Ascending aorta (tissue), 2 donors: ENCODE measurements around the gene RRP8. TPM values are rescaled to one million over a fixed set of nuclear protein-coding genes. Genes with fewer than 3 reads are reported as not detected.

Experiments
- DNase-seq, 2 donors: peaks; one replicate each; pipeline ENCODE4 v3.0.0-alpha.2; 2019; ENCODE audit warnings: low spot score in 2 of 2
- H3K27ac ChIP-seq, 2 donors: fragments of 200-600 bp; sonication (generic); one replicate each; pipeline ENCODE4 v1.5.1; 2016 to 2017; ENCODE audit warnings: mild to moderate bottlenecking in 1 of 2
- H3K27me3 ChIP-seq: fragments of 200-600 bp; sonication (generic); one replicate; pipeline ENCODE4 v1.5.1; 2017
- H3K36me3 ChIP-seq, 2 donors: fragments of 200-600 bp; sonication (generic); one replicate each; pipeline ENCODE4 v1.5.1; 2016
- H3K4me1 ChIP-seq, 2 donors: fragments of 200-600 bp; sonication (generic); one replicate each; pipeline ENCODE4 v1.5.1; 2016 to 2017; ENCODE audit warnings: mild to moderate bottlenecking in 1 of 2
- H3K4me3 ChIP-seq, 2 donors: fragments of 200-600 bp; sonication (generic); one replicate each; pipeline ENCODE4 v1.5.1; 2016 to 2017; ENCODE audit warnings: mild to moderate bottlenecking in 1 of 2
- H3K9me3 ChIP-seq, 2 donors: fragments of 200-600 bp; sonication (generic); one replicate each; pipeline ENCODE4 v1.5.1; 2016
- CTCF ChIP-seq, 3 experiments: fragments of 200-600 bp in 2 of 3; fragments of 450-650 bp in 1 of 3; sonication (generic) in 2 of 3; IDR thresholded peaks; one replicate each; pipeline ENCODE4 v1.5.1; 2016 to 2019; ENCODE audit warnings: antibody characterized with exemption in 3 of 3, mild to moderate bottlenecking in 1 of 3, moderate library complexity in 1 of 3
- intact Hi-C: fragments of 100-400 bp; cut with DNase I; formaldehyde crosslinking; loops from one replicate; pipeline ENCODE4 v1.15.1; 2023
- total RNA-seq: library from RNA; depleted of rRNA; stranded (reverse); fragments of >200 nt; gene quantifications from one replicate; pipeline ENCODE4 v1.1.0, GENCODE V29; 2016

RRP8 gene
- total RNA-seq, 1 donor from 2014 or later = 9.2 TPM

- Histone ChIP-seq H3K4me1 (peaks cover 25 to 40% of the 10 kb centered on the region in 2 donors), H3K27me3 (no peaks in the 10 kb centered on the region), H3K36me3 (peaks cover 20 to 21% of the 10 kb centered on the region in 2 donors), H3K27ac (no peak overlapping the region), H3K9me3 (no peaks in the 10 kb centered on the region), H3K4me3 (no peak overlapping the region)
- intact Hi-C loops = no loop called here
- peak in 1 of 2 donors; percentile 37 for DNase-seq
- TF ChIP-seq CTCF (IDR thresholded peaks at IDR 0.05) = no peak
Measured at GRCh38 chr11:6642957-6643356, 39.5 kb upstream of the RRP8 start.

- H3K4me1 ChIP-seq = peaks cover 13 to 38% of the 10 kb centered on the region in 2 donors
- peak in 1 of 2 donors; percentile 53 for DNase-seq
- no peak for TF ChIP-seq CTCF (IDR thresholded peaks at IDR 0.05)
Measured at GRCh38 chr11:6640985-6641701, 37.7 kb upstream of the RRP8 start.

DNA sequence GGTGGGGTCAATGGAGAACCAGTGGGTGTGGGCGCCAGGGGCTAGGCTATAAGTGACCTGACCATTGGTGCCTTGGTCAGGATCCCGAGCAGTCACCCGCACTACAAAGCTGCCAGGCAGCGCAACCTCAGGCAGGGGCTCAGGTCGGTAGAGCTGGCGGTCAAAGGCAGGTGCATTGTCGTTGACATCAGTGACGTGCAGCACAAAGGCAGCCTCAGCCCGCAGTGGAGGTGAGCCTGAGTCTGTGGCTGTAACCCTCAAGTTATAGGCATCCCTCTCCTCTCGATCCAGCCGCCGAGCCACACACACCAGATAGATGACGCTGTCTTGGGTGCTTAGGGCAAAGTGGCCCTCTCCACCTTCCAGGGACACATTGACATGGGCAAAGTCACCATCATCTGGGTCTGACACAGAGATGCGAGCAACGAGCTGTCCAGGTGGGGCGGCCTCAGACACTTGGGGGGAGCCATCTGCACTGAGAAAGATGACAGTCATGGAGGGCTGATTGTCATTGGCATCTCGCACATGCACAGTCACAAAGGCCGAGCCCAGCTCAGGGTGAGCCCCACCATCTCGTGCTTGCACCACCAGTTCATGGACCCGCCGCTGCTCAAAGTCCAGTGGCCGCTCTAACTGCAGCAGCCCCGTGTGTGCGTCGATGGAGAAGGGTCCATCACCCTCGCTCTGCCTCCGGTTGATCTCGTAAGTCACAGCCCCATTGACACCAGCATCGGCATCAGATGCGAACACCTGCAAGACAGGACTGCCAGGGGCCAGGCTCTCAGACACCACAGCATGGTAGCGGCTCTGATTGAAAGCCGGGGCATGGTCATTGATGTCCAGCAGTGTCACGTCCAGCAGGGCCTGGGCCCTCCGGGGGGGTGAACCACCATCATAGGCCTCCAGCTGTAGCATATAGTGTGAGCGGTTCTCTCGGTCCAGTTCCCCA, 36.9 kb upstream of the RRP8 start:
- H3K27ac ChIP-seq = no peak overlapping the region
- no peak overlapping the region for H3K4me3 ChIP-seq
- peaks cover 12 to 33% of the 10 kb centered on the region in 2 donors for H3K4me1 ChIP-seq
- no peaks in the 10 kb centered on the region for H3K9me3 ChIP-seq
- peak in 1 of 2 donors; percentile 56 for DNase-seq
- intact Hi-C loops = no loop called here
- H3K36me3 ChIP-seq = peaks cover 20 to 21% of the 10 kb centered on the region in 2 donors
- no peaks in the 10 kb centered on the region for H3K27me3 ChIP-seq
- TF ChIP-seq CTCF (IDR thresholded peaks at IDR 0.05) = no peak

More at GRCh38 chr11:6640985-6641701, 37.7 kb upstream of the RRP8 start:
- intact Hi-C loops = no loop called here
- Histone ChIP-seq H3K9me3 (no peaks in the 10 kb centered on the region), H3K4me3 (no peak overlapping the region), H3K27ac (no peak overlapping the region), H3K27me3 (no peaks in the 10 kb centered on the region), H3K36me3 (peaks cover 20 to 21% of the 10 kb centered on the region in 2 donors)

DNA sequence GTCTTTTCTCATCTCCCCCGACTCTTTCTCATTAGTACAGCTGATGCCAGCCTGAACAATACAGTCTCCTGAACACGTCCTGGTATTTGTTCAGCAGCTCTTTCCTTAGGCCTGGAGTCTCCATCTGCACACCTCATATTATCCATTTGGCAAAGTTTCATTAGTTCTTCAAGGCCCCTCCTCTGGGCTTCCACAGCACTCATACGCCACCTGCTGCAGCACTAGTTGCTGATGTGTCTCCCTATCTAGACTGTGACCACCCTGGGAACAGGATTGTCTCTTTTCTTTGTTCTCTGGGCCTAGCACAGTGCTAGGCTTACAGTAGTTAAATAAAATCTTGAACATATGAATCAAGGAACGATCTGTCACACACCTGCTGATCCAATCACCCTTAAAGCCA, 35.0 kb upstream of the RRP8 start:
- H3K27ac ChIP-seq = peak overlapping the region; percentile 27 to 38
- no peak overlapping the region for H3K4me3 ChIP-seq
- no peak for TF ChIP-seq CTCF (IDR thresholded peaks at IDR 0.05)
- no peaks in the 10 kb centered on the region for H3K27me3 ChIP-seq
- H3K36me3 ChIP-seq = peaks cover 24 to 28% of the 10 kb centered on the region in 2 donors
- no peak for DNase-seq
- no peaks in the 10 kb centered on the region for H3K9me3 ChIP-seq
- peaks cover 14 to 38% of the 10 kb centered on the region in 2 donors for H3K4me1 ChIP-seq
- intact Hi-C loops = loop anchor here (5.0 kb wide), 1 partner anchor 34 kb away; no protein-coding TSS in a partner anchor

DNA sequence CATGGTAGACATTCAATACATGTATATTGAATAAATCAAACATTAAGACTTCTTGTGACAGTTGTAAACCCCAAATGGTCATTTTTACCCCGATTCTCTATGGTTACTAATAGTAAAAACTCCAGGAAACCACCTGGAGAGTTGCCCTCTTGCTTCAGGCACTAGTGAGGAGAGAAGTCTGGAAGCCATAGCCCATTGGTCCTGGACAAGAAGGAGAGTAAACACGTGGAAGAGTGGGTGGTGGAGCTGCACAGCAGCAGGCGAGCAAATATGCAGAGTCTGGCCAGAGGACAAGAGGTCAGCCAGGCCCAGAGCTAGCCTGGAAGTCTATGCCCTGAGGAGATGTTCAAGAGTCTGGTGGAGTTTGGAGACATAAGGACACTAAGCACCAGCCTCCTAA, 34.5 kb upstream of the RRP8 start:
- Histone ChIP-seq H3K27ac (peak overlapping the region; percentile 27 to 38), H3K36me3 (peaks cover 29 to 33% of the 10 kb centered on the region in 2 donors), H3K4me1 (peaks cover 14 to 38% of the 10 kb centered on the region in 2 donors), H3K9me3 (no peaks in the 10 kb centered on the region), H3K27me3 (no peaks in the 10 kb centered on the region), H3K4me3 (no peak overlapping the region)
- intact Hi-C loops = loop anchor here (5.0 kb wide), 1 partner anchor 34 kb away; no protein-coding TSS in a partner anchor
- TF ChIP-seq CTCF (IDR thresholded peaks at IDR 0.05) = no peak
- DNase-seq = no peak
